H1 (cell line): ENCODE measurements around the gene SAP30. TPM values are rescaled to one million over a fixed set of nuclear protein-coding genes. Genes with fewer than 3 reads are reported as not detected.

Source experiments
- CTCF ChIA-PET: fragments of 300-600 bp; sonication (Branson Sonifier 250); formaldehyde crosslinking; loops from one replicate; lab custom pipeline; 2021; ENCODE audit not compliant: partially characterized antibody; lab: Charles Lee
- POLR2A ChIA-PET: fragments of 300-600 bp; sonication (Branson Sonifier 250); formaldehyde crosslinking; loops from one replicate; lab custom pipeline; 2021; ENCODE audit warnings: inconsistent platforms; ENCODE audit not compliant: partially characterized antibody; lab: Charles Lee
- DNase-seq, 2 experiments: peaks; one replicate each; pipeline versions ENCODE4 v3.0.0 to v3.0.0-alpha.2; 2010 to 2022; ENCODE audit warnings: low spot score in 2 of 2, low read depth in 1 of 2, mixed read lengths in 1 of 2
- FAIRE-seq: peaks from 2 replicates; lab custom pipeline; 2011; peaks lifted over from hg19 to GRCh38; lab: Jason Lieb, UNC
- H2AFZ ChIP-seq: 2 replicates; pipeline ENCODE4 v1.8.1; 2012; ENCODE audit warnings: low read length, inconsistent platforms
- H2AK5ac ChIP-seq: 2 replicates; pipeline ENCODE4 v1.6.1; 2013; ENCODE audit warnings: low read depth, low read length
- H2BK120ac ChIP-seq: replicated peaks from 2 replicates; pipeline ENCODE3; 2013; ENCODE audit warnings: low read depth, low read length, inconsistent platforms
- H2BK12ac ChIP-seq: 2 replicates; pipeline ENCODE4 v1.6.1; 2013; ENCODE audit warnings: low read depth, low read length
- H2BK15ac ChIP-seq: 2 replicates; pipeline ENCODE4 v1.6.1; 2013; ENCODE audit warnings: low read length
- H2BK20ac ChIP-seq: 2 replicates; pipeline ENCODE4 v1.6.1; 2013; ENCODE audit warnings: low read length
- H2BK5ac ChIP-seq: 2 replicates; pipeline ENCODE4 v1.6.1; 2013; ENCODE audit warnings: low read depth, low read length
- H3K14ac ChIP-seq: 2 replicates; pipeline ENCODE4 v1.6.1; 2013; ENCODE audit warnings: inconsistent platforms; ENCODE audit not compliant: insufficient read length
- H3K18ac ChIP-seq: 2 replicates; pipeline ENCODE4 v1.6.1; 2013; ENCODE audit warnings: low read length; ENCODE audit errors: extremely low read depth
- H3K23ac ChIP-seq: 2 replicates; pipeline ENCODE4 v1.6.1; 2013; ENCODE audit warnings: inconsistent platforms; ENCODE audit not compliant: insufficient read length
- H3K23me2 ChIP-seq: 2 replicates; pipeline ENCODE4 v1.6.1; 2013; ENCODE audit warnings: low read depth, low read length
- H3K27ac ChIP-seq: 2 replicates; pipeline ENCODE4 v1.6.1; 2011; ENCODE audit warnings: low read depth, low read length, inconsistent platforms
- H3K27me3 ChIP-seq, 4 experiments: replicated peaks in 1 of 4; 1 replicate in 1 of 4; 2 replicates in 3 of 4; pipeline versions ENCODE4 v1.6.1 to v1.8.1; 2011 to 2013; ENCODE audit warnings: low read length in 3 of 4, mild to moderate bottlenecking in 3 of 4, inconsistent platforms in 2 of 4, mixed read lengths in 2 of 4, moderate library complexity in 1 of 4; ENCODE audit not compliant: control insufficient read depth in 3 of 4, insufficient read depth in 3 of 4; ENCODE audit errors: extremely low read depth in 1 of 4
- H3K36me3 ChIP-seq, 4 experiments: 2 replicates each; pipeline versions ENCODE4 v1.6.1 to v1.8.1; 2011 to 2013; ENCODE audit warnings: mild to moderate bottlenecking in 4 of 4, low read length in 3 of 4, moderate library complexity in 2 of 4, control low read depth in 1 of 4, inconsistent platforms in 1 of 4; ENCODE audit not compliant: insufficient read depth in 4 of 4, control insufficient read depth in 2 of 4
- H3K4ac ChIP-seq: replicated peaks from 2 replicates; pipeline ENCODE3; 2013; ENCODE audit warnings: low read length, low read depth, mixed read lengths, inconsistent platforms; ENCODE audit not compliant: insufficient read length
- H3K4me1 ChIP-seq, 4 experiments: replicated peaks in 1 of 4; 1 replicate in 1 of 4; 2 replicates in 3 of 4; pipeline versions ENCODE4 v1.6.1 to v1.8.1; 2011 to 2013; ENCODE audit warnings: low read length in 3 of 4, inconsistent platforms in 2 of 4, mixed read lengths in 1 of 4; ENCODE audit not compliant: insufficient read depth in 4 of 4, control insufficient read depth in 3 of 4
- H3K4me2 ChIP-seq, 2 experiments: 2 replicates each; pipeline versions ENCODE4 v1.6.1 to v1.8.1; 2011 to 2013; ENCODE audit warnings: low read depth in 2 of 2, low read length in 2 of 2, control low read depth in 1 of 2, inconsistent platforms in 1 of 2, mild to moderate bottlenecking in 1 of 2; ENCODE audit not compliant: insufficient read depth in 1 of 2
- H3K4me3 ChIP-seq, 4 experiments: fragments of 200-600, 300-600 bp in 1 of 4; sonication (generic), shearing (Covaris generic), sonication (Bioruptor Twin) in 1 of 4; 2 replicates each; pipeline versions ENCODE4 v1.5.1 to v1.8.1; 2011 to 2016; ENCODE audit warnings: low read length in 4 of 4, low read depth in 3 of 4, control low read depth in 2 of 4, inconsistent platforms in 2 of 4, mild to moderate bottlenecking in 2 of 4, mixed read lengths in 1 of 4, moderate library complexity in 1 of 4; ENCODE audit not compliant: insufficient read depth in 2 of 4; ENCODE audit errors: extremely low read depth in 1 of 4
- H3K56ac ChIP-seq: replicated peaks from 2 replicates; pipeline ENCODE3; 2013; ENCODE audit warnings: low read depth, mild to moderate bottlenecking, mixed read lengths, low read length, inconsistent platforms; ENCODE audit not compliant: insufficient read length
- H3K79me1 ChIP-seq: 2 replicates; pipeline ENCODE4 v1.6.1; 2013; ENCODE audit warnings: low read depth, low read length, control low read depth
- H3K79me2 ChIP-seq, 2 experiments: 2 replicates each; pipeline versions ENCODE4 v1.6.1 to v1.8.1; 2012 to 2013; ENCODE audit warnings: low read length in 2 of 2, mild to moderate bottlenecking in 2 of 2, inconsistent platforms in 1 of 2; ENCODE audit not compliant: insufficient read depth in 2 of 2, control insufficient read depth in 1 of 2
- H3K9ac ChIP-seq, 4 experiments: replicated peaks in 1 of 4; 1 replicate in 1 of 4; 2 replicates in 3 of 4; pipeline versions ENCODE4 v1.6.1 to v1.8.1; 2011 to 2013; ENCODE audit warnings: low read depth in 3 of 4, low read length in 3 of 4, control low read depth in 2 of 4, mild to moderate bottlenecking in 2 of 4, moderate library complexity in 2 of 4, inconsistent platforms in 1 of 4; ENCODE audit errors: extremely low read depth in 1 of 4
- H3K9me3 ChIP-seq, 2 experiments: 2 replicates each; pipeline versions ENCODE4 v1.6.1 to v1.8.1; 2012 to 2013; ENCODE audit warnings: mild to moderate bottlenecking in 2 of 2, moderate library complexity in 2 of 2, control low read depth in 1 of 2, inconsistent platforms in 1 of 2, low read depth in 1 of 2, low read length in 1 of 2, mixed read lengths in 1 of 2; ENCODE audit not compliant: insufficient read depth in 2 of 2
- H4K20me1 ChIP-seq, 2 experiments: replicated peaks in 1 of 2; 2 replicates each; pipeline versions ENCODE3 to v1.8.1; 2011 to 2013; ENCODE audit warnings: inconsistent platforms in 2 of 2, low read length in 2 of 2, mild to moderate bottlenecking in 1 of 2; ENCODE audit not compliant: insufficient read depth in 2 of 2, control insufficient read depth in 1 of 2
- H4K5ac ChIP-seq: 2 replicates; pipeline ENCODE4 v1.6.1; 2013; ENCODE audit warnings: low read length, low read depth, mixed read lengths, inconsistent platforms; ENCODE audit not compliant: insufficient read length
- H4K8ac ChIP-seq: 2 replicates; pipeline ENCODE4 v1.8.0; 2013; ENCODE audit warnings: mild to moderate bottlenecking, moderate library complexity, low read length, inconsistent platforms; ENCODE audit not compliant: insufficient read depth; ENCODE audit errors: extremely low read depth
- H4K91ac ChIP-seq: replicated peaks from 2 replicates; pipeline ENCODE3; 2013; ENCODE audit warnings: low read length, mixed read lengths, inconsistent platforms; ENCODE audit not compliant: insufficient read length
- EZH2 ChIP-seq: fragments of 200-600 bp; sonication (generic); IDR thresholded peaks from 2 replicates; pipeline ENCODE4 v1.7.1; 2012; ENCODE audit warnings: low read depth, mild to moderate bottlenecking, moderate library complexity, low read length, inconsistent platforms; ENCODE audit not compliant: severe bottlenecking
- FOSL1 ChIP-seq: IDR thresholded peaks from 2 replicates; pipeline ENCODE4 v1.6.1; 2011; ENCODE audit warnings: mild to moderate bottlenecking, low read depth, low read length, moderate library complexity; ENCODE audit not compliant: insufficient read depth
- GTF2F1 ChIP-seq: IDR thresholded peaks from 2 replicates; pipeline ENCODE4 v1.6.1; 2012; ENCODE audit warnings: low read depth, low read length, improper control_type of control experiment, borderline replicate concordance
- polyA plus RNA-seq, 7 experiments: library from polyadenylated mRNA; depleted of rRNA in 3 of 7; stranded (reverse) in 5 of 7; unstranded in 2 of 7; fragments of >200 nt in 5 of 7; fragments of 200-250 nt in 2 of 7; gene quantifications; 1 replicate in 5 of 7; 2 replicates in 1 of 7; 4 replicates in 1 of 7; pipeline versions ENCODE4 v1.2.1 to v1.2.3, GENCODE V29; 2011 to 2013; ENCODE audit warnings: missing spikeins in 2 of 7, mixed read lengths in 2 of 7
- total RNA-seq: library from RNA; stranded (reverse); fragmentation: NEBNext Ultra II Directional; extraction: Animal tissue kit (Norgen Biotek cat#: 25700); gene quantifications from 2 replicates; pipeline ENCODE4 v1.2.1, GENCODE V29; 2021

The SAP30 gene
- total and polyA plus RNA-seq, 2 of the 8 experiments (the other 6 are each of a cell fraction or from before 2014, with no cell fraction given), result 7.7 to 21.1 TPM

DNA sequence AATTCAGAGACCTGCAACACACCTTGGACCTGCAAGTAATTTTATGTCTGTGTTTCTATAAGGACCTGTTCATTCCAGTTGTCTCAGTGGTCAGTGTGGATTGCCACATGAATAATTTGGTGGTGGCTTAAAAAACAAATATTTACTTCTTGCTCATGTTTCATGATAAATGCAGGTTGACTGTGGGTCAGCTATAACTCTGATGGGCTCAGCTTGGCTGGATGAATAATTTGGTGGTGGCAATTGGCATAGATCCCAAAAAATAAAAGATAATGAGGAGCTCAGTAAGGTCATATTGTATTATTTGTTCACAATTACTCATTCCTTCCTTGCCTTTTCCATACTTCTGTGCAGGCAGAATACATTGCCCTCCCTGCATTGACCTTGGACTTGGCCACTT, 47.1 kb downstream of the SAP30 start:
- no peak overlapping the region for H3K56ac ChIP-seq
- no peak overlapping the region for H2BK5ac ChIP-seq
- H3K14ac ChIP-seq, result no peak overlapping the region
- H2BK12ac ChIP-seq, result no peak overlapping the region
- no peaks in the 10 kb centered on the region for H3K79me1 ChIP-seq
- H3K4me2 ChIP-seq, result no peak overlapping the region
- no peaks in the 10 kb centered on the region for H3K9me3 ChIP-seq
- H4K91ac ChIP-seq, result no peak overlapping the region
- no peak for DNase-seq
- no peak overlapping the region for H2BK15ac ChIP-seq
- no peak for FAIRE-seq
- H3K4me1 ChIP-seq, result no peaks in the 10 kb centered on the region
- H3K9ac ChIP-seq, result no peak overlapping the region
- no peak overlapping the region for H2AK5ac ChIP-seq
- no peaks in the 10 kb centered on the region for H3K36me3 ChIP-seq
- no peak overlapping the region for H3K23ac ChIP-seq
- H3K23me2 ChIP-seq, result peaks cover 3% of the 10 kb centered on the region; the same call in 1 of the 2 replicates
- ChIA-PET POLR2A (no interaction called here), CTCF (interaction anchor here (0.7 to 5.6 kb wide), 26 partner anchors 9 to 405 kb away, joined by 3 to 43 read pairs (median 5); partner anchors contain the start of genes SAP30 and SCRG1)
- no peak overlapping the region for H2BK120ac ChIP-seq
- H3K27me3 ChIP-seq, result no peaks in the 10 kb centered on the region
- no peak overlapping the region for H3K18ac ChIP-seq
- no peak overlapping the region for H3K27ac ChIP-seq
- no peak overlapping the region for H4K8ac ChIP-seq
- H3K79me2 ChIP-seq, result no peaks in the 10 kb centered on the region
- H4K5ac ChIP-seq, result no peak overlapping the region
- H3K4me3 ChIP-seq, result no peak overlapping the region
- no peak for TF ChIP-seq FOSL1
- TF ChIP-seq EZH2, result no peak
- TF ChIP-seq GTF2F1, result no peak
- H2BK20ac ChIP-seq, result no peak overlapping the region
- H4K20me1 ChIP-seq, result peaks cover 0 to 3% of the 10 kb centered on the region in 2 experiments
- no peak overlapping the region for H3K4ac ChIP-seq
- H2AFZ ChIP-seq, result no peak overlapping the region
